NCI-H1930 (cell line): ENCODE data around the gene TBC1D24.
"Not testable (repeated sequence)": the region's sequence is repeated elsewhere in the genome, so short reads cannot be mapped to it uniquely, and the experiment has no call there.

Experiments used
- DNase-seq, 2 experiments: peaks; one replicate each; lab custom pipeline; 2025; lab: John Stamatoyannopoulos, UW

The TBC1D24 gene

GRCh38 chr16:2474877-2475412 is at the start of gene TBC1D24:
TBC1D24 (plus strand) TSS chr16:2475127; CDS start chr16:2496149, 21,022 bp downstream.
- DNase-seq: peak; percentile 80 to 91

- DNase-seq: no peak
Observed at GRCh38 chr16:2425825-2426430, 49.0 kb upstream of the TBC1D24 start.

- DNase-seq: no peak
Observed at GRCh38 chr16:2426941-2427361, 48.0 kb upstream of the TBC1D24 start.

- DNase-seq: no peak
Observed at GRCh38 chr16:2427526-2427925, 47.4 kb upstream of the TBC1D24 start.

GRCh38 chr16:2428051-2428783 is 46.7 kb upstream of the TBC1D24 start:
- peak; percentile 28 to 50 for DNase-seq

- no peak for DNase-seq
Observed at GRCh38 chr16:2428784-2429033, 46.2 kb upstream of the TBC1D24 start.

- peak; percentile 95 to 99 for DNase-seq
Observed at GRCh38 chr16:2429034-2429770, 45.7 kb upstream of the TBC1D24 start, which contains the start of gene CCNF. CCNF (plus strand) TSS chr16:2429447; CDS start chr16:2429482, 35 bp downstream.

GRCh38 chr16:2429771-2430663 is 44.9 kb upstream of the TBC1D24 start:
- DNase-seq: no peak

GRCh38 chr16:2432286-2432685 is 42.6 kb upstream of the TBC1D24 start:
- no peak for DNase-seq

- no peak for DNase-seq
Observed at GRCh38 chr16:2432801-2433505, 42.0 kb upstream of the TBC1D24 start.

GRCh38 chr16:2435236-2435635 is 39.7 kb upstream of the TBC1D24 start:
- DNase-seq: not testable (repeated sequence)

- DNase-seq: no peak
Observed at GRCh38 chr16:2436110-2436509, 38.8 kb upstream of the TBC1D24 start.

- no peak for DNase-seq
Observed at GRCh38 chr16:2437032-2437790, 37.7 kb upstream of the TBC1D24 start.

- no peak for DNase-seq
Observed at GRCh38 chr16:2438121-2438520, 36.8 kb upstream of the TBC1D24 start.

GRCh38 chr16:2439598-2439997 is 35.3 kb upstream of the TBC1D24 start:
- no peak for DNase-seq

GRCh38 chr16:2441143-2441804 is 33.7 kb upstream of the TBC1D24 start:
- not testable (repeated sequence) for DNase-seq

GRCh38 chr16:2443555-2443954 is 31.4 kb upstream of the TBC1D24 start:
- no peak for DNase-seq

- no peak for DNase-seq
Observed at GRCh38 chr16:2447920-2448583, 26.9 kb upstream of the TBC1D24 start.

- no peak for DNase-seq
Observed at GRCh38 chr16:2449118-2449517, 25.8 kb upstream of the TBC1D24 start.
